GM23338 (cell line): ENCODE data around the gene NELFCD. TPM values are rescaled to one million over a fixed set of nuclear protein-coding genes. Genes with fewer than 3 reads are reported as not detected.
A peak's percentile ranks its signal among the peaks of the same experiment; 100 is the strongest.

ENCODE experiments used
- ATAC-seq: fragments of 200-7000 bp; cut with Tn5 transposase; 3 replicates; pipeline ENCODE4 v1.9.1; 2020
- DNase-seq: peaks from one replicate; pipeline ENCODE4 v3.0.0-alpha.2; 2015; ENCODE audit warnings: low spot score
- H2AFZ ChIP-seq: fragments of 200-600 bp; sonication (generic); 2 replicates; pipeline ENCODE4 v1.8.0; 2016; ENCODE audit warnings: antibody characterized with exemption, mild to moderate bottlenecking, moderate library complexity
- H3F3A ChIP-seq: fragments of 200-600 bp; sonication (generic); replicated peaks from 2 replicates; pipeline ENCODE4 v1.8.0; 2017; ENCODE audit warnings: antibody characterized with exemption, mixed run types, low read depth
- H3K27ac ChIP-seq: fragments of 200-600 bp; sonication (generic); 2 replicates; pipeline ENCODE4 v1.6.1; 2016; ENCODE audit warnings: low read depth
- H3K27me3 ChIP-seq: fragments of 200-600 bp; sonication (generic); 2 replicates; pipeline ENCODE4 v1.8.0; 2016; ENCODE audit warnings: mild to moderate bottlenecking, mixed run types, moderate library complexity; ENCODE audit not compliant: insufficient read depth
- H3K36me3 ChIP-seq: fragments of 200-600 bp; sonication (generic); 2 replicates; pipeline ENCODE4 v1.8.0; 2016; ENCODE audit warnings: mild to moderate bottlenecking; ENCODE audit not compliant: insufficient read depth
- H3K4me1 ChIP-seq: fragments of 200-600 bp; sonication (generic); 2 replicates; pipeline ENCODE4 v1.8.0; 2016; ENCODE audit warnings: mild to moderate bottlenecking, moderate library complexity; ENCODE audit not compliant: insufficient read depth
- H3K4me2 ChIP-seq: fragments of 200-600 bp; sonication (generic); 2 replicates; pipeline ENCODE4 v1.7.1; 2017; ENCODE audit warnings: mixed run types
- H3K4me3 ChIP-seq: fragments of 200-600 bp; sonication (generic); 2 replicates; pipeline ENCODE4 v1.6.1; 2016; ENCODE audit warnings: mixed run types
- H3K79me2 ChIP-seq: fragments of 200-600 bp; sonication (generic); replicated peaks from 2 replicates; pipeline ENCODE4 v1.8.0; 2017; ENCODE audit warnings: mild to moderate bottlenecking; ENCODE audit not compliant: insufficient read depth
- H3K9me2 ChIP-seq: fragments of 200-600 bp; sonication (generic); 2 replicates; pipeline ENCODE4 v1.8.0; 2017; ENCODE audit not compliant: insufficient read depth
- H4K20me1 ChIP-seq: fragments of 200-600 bp; sonication (generic); replicated peaks from 2 replicates; pipeline ENCODE4 v1.8.0; 2017; ENCODE audit warnings: mild to moderate bottlenecking; ENCODE audit not compliant: insufficient read depth
- H3K27ac Mint-ChIP-seq: 2 replicates; pipeline ENCODE4 v1.8.0; 2020; ENCODE audit warnings: inconsistent platforms, mild to moderate bottlenecking, moderate library complexity, mixed read lengths
- H3K27me3 Mint-ChIP-seq: 3 replicates; pipeline ENCODE4 v1.8.0; 2022; ENCODE audit warnings: low read depth, mild to moderate bottlenecking, moderate library complexity, mixed read lengths, inconsistent platforms; ENCODE audit not compliant: insufficient read depth, poor library complexity
- H3K36me3 Mint-ChIP-seq: 3 replicates; pipeline ENCODE4 v1.8.0; 2021; ENCODE audit warnings: low read depth, mild to moderate bottlenecking, inconsistent platforms, moderate library complexity, mixed read lengths
- H3K4me1 Mint-ChIP-seq: 3 replicates; pipeline ENCODE4 v1.8.0; 2020; ENCODE audit warnings: mild to moderate bottlenecking, inconsistent platforms, mixed read lengths
- H3K4me3 Mint-ChIP-seq: 3 replicates; pipeline ENCODE4 v1.8.0; 2021; ENCODE audit warnings: moderate library complexity, mild to moderate bottlenecking, inconsistent platforms, mixed read lengths
- H3K9me3 Mint-ChIP-seq: 3 replicates; pipeline ENCODE4 v1.8.0; 2020; ENCODE audit warnings: moderate library complexity, mild to moderate bottlenecking, inconsistent platforms, mixed read lengths
- EZH2 ChIP-seq: fragments of 200-600 bp; sonication (generic); IDR thresholded peaks from one replicate; pipeline ENCODE4 v1.8.0; 2017; ENCODE audit warnings: antibody characterized with exemption, mild to moderate bottlenecking, low read depth; ENCODE audit not compliant: unreplicated experiment
- EZH2phosphoT487 ChIP-seq: fragments of 200-600 bp; sonication (generic); IDR thresholded peaks from one replicate; pipeline ENCODE4 v1.8.1; 2018; ENCODE audit warnings: antibody characterized with exemption; ENCODE audit not compliant: unreplicated experiment
- JUNB ChIP-seq: IDR thresholded peaks from one replicate; pipeline ENCODE4 v1.6.1; 2016; ENCODE audit warnings: antibody characterized with exemption; ENCODE audit not compliant: unreplicated experiment
- NANOG ChIP-seq: IDR thresholded peaks from 2 replicates; pipeline ENCODE4 v1.6.1; 2016; ENCODE audit warnings: antibody characterized with exemption, borderline replicate concordance
- POLR2AphosphoS5 ChIP-seq: IDR thresholded peaks from 2 replicates; pipeline ENCODE4 v1.6.1; 2016; ENCODE audit warnings: antibody characterized with exemption, low read depth
- STAT1 ChIP-seq: IDR thresholded peaks from one replicate; pipeline ENCODE4 v1.6.1; 2016; ENCODE audit warnings: antibody characterized with exemption; ENCODE audit not compliant: unreplicated experiment
- ZNF114 ChIP-seq: fragments of 250-450 bp; sonication (Bioruptor Pico); IDR thresholded peaks from 2 replicates; pipeline ENCODE4 v1.5.0; 2020; ENCODE audit warnings: mild to moderate bottlenecking, moderate library complexity
- ZNF331 ChIP-seq: fragments of 250-450 bp; sonication (Bioruptor Pico); IDR thresholded peaks from 2 replicates; pipeline ENCODE4 v1.5.0; 2020; ENCODE audit warnings: low read depth, mild to moderate bottlenecking, moderate library complexity
- polyA plus RNA-seq: library from polyadenylated mRNA; unstranded; fragments of >200 nt; fragmentation: Nextera tagmentation; extraction: Ambion mirVana; gene quantifications from 2 replicates; pipeline ENCODE4 v1.2.1, GENCODE V29; 2016
- total RNA-seq: library from RNA; depleted of rRNA; stranded (reverse); fragments of >200 nt; shearing (Covaris generic); gene quantifications from 2 replicates; pipeline ENCODE4 v1.2.3, GENCODE V29; 2014
- TF ChIP-seq, protein P1 (sequence below): fragments of 250-450 bp; sonication (Bioruptor Pico); IDR thresholded peaks from 2 replicates; pipeline ENCODE4 v1.5.0; 2020; ENCODE audit warnings: mild to moderate bottlenecking, moderate library complexity
- TF ChIP-seq, protein P2 (sequence below): IDR thresholded peaks from one replicate; pipeline ENCODE4 v1.6.1; 2018; ENCODE audit warnings: antibody characterized with exemption; ENCODE audit not compliant: unreplicated experiment
- TF ChIP-seq, protein P3 (sequence below), 2 experiments: fragments of 200-600 bp in 1 of 2; sonication (generic) in 1 of 2; conservative IDR thresholded peaks; 2 replicates each; pipeline versions ENCODE4 v1.5.1 to v1.6.1; 2016 to 2017; ENCODE audit warnings: antibody characterized with exemption in 2 of 2, low read depth in 2 of 2, mild to moderate bottlenecking in 2 of 2, moderate library complexity in 1 of 2

The NELFCD gene
- total and polyA plus RNA-seq, 2 experiments from 2014 or later: 52.9 to 75.8 TPM

GRCh38 chr20:59025511-59025910 lies 44.5 kb downstream of the NELFCD start:
- ATAC-seq (peak; percentile 75), DNase-seq (no peak)
- H3K4me1 ChIP-seq: peaks cover 19% of the 10 kb centered on the region
- peaks cover 28% of the 10 kb centered on the region for H3K27me3 Mint-ChIP-seq
- H3K27me3 ChIP-seq: no peaks in the 10 kb centered on the region
- no peaks in the 10 kb centered on the region for H3K9me2 ChIP-seq
- peak overlapping the region; percentile 20; the same call in 1 of the 2 replicates for H3K4me2 ChIP-seq
- H3K4me3 Mint-ChIP-seq: no peak overlapping the region; the same call in 2 of the 3 replicates
- no peak overlapping the region for H3K4me3 ChIP-seq
- 0 out of 2 replicates have a peak, but pooled peaks cover 2% of the 10 kb centered on the region for H3F3A ChIP-seq
- peaks cover 33% of the 10 kb centered on the region for H3K36me3 ChIP-seq
- H3K36me3 Mint-ChIP-seq: peaks cover 71% of the 10 kb centered on the region
- H4K20me1 ChIP-seq: peaks cover 34% of the 10 kb centered on the region
- no peaks in the 10 kb centered on the region for H3K9me3 Mint-ChIP-seq
- H2AFZ ChIP-seq: no peak overlapping the region
- peaks cover 30% of the 10 kb centered on the region for H3K4me1 Mint-ChIP-seq
- no peak for TF ChIP-seq EZH2phosphoT487
- TF ChIP-seq JUNB: no peak
- TF ChIP-seq EZH2: no peak
- TF ChIP-seq, protein P1, sequence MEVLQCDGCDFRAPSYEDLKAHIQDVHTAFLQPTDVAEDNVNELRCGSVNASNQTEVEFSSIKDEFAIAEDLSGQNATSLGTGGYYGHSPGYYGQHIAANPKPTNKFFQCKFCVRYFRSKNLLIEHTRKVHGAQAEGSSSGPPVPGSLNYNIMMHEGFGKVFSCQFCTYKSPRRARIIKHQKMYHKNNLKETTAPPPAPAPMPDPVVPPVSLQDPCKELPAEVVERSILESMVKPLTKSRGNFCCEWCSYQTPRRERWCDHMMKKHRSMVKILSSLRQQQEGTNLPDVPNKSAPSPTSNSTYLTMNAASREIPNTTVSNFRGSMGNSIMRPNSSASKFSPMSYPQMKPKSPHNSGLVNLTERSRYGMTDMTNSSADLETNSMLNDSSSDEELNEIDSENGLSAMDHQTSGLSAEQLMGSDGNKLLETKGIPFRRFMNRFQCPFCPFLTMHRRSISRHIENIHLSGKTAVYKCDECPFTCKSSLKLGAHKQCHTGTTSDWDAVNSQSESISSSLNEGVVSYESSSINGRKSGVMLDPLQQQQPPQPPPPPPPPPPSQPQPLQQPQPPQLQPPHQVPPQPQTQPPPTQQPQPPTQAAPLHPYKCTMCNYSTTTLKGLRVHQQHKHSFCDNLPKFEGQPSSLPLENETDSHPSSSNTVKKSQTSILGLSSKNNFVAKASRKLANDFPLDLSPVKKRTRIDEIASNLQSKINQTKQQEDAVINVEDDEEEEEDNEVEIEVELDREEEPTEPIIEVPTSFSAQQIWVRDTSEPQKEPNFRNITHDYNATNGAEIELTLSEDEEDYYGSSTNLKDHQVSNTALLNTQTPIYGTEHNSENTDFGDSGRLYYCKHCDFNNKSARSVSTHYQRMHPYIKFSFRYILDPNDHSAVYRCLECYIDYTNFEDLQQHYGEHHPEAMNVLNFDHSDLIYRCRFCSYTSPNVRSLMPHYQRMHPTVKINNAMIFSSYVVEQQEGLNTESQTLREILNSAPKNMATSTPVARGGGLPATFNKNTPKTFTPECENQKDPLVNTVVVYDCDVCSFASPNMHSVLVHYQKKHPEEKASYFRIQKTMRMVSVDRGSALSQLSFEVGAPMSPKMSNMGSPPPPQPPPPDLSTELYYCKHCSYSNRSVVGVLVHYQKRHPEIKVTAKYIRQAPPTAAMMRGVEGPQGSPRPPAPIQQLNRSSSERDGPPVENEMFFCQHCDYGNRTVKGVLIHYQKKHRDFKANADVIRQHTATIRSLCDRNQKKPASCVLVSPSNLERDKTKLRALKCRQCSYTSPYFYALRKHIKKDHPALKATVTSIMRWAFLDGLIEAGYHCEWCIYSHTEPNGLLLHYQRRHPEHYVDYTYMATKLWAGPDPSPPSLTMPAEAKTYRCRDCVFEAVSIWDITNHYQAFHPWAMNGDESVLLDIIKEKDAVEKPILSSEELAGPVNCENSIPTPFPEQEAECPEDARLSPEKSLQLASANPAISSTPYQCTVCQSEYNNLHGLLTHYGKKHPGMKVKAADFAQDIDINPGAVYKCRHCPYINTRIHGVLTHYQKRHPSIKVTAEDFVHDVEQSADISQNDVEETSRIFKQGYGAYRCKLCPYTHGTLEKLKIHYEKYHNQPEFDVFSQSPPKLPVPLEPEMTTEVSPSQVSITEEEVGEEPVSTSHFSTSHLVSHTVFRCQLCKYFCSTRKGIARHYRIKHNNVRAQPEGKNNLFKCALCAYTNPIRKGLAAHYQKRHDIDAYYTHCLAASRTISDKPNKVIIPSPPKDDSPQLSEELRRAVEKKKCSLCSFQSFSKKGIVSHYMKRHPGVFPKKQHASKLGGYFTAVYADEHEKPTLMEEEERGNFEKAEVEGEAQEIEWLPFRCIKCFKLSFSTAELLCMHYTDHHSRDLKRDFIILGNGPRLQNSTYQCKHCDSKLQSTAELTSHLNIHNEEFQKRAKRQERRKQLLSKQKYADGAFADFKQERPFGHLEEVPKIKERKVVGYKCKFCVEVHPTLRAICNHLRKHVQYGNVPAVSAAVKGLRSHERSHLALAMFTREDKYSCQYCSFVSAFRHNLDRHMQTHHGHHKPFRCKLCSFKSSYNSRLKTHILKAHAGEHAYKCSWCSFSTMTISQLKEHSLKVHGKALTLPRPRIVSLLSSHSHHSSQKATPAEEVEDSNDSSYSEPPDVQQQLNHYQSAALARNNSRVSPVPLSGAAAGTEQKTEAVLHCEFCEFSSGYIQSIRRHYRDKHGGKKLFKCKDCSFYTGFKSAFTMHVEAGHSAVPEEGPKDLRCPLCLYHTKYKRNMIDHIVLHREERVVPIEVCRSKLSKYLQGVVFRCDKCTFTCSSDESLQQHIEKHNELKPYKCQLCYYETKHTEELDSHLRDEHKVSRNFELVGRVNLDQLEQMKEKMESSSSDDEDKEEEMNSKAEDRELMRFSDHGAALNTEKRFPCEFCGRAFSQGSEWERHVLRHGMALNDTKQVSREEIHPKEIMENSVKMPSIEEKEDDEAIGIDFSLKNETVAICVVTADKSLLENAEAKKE (CRISPR knock-in tag): no peak
- no peak for TF ChIP-seq ZNF331 (CRISPR knock-in tag)
- TF ChIP-seq POLR2AphosphoS5: no peak
- no peak for TF ChIP-seq NANOG
- TF ChIP-seq, protein P2, sequence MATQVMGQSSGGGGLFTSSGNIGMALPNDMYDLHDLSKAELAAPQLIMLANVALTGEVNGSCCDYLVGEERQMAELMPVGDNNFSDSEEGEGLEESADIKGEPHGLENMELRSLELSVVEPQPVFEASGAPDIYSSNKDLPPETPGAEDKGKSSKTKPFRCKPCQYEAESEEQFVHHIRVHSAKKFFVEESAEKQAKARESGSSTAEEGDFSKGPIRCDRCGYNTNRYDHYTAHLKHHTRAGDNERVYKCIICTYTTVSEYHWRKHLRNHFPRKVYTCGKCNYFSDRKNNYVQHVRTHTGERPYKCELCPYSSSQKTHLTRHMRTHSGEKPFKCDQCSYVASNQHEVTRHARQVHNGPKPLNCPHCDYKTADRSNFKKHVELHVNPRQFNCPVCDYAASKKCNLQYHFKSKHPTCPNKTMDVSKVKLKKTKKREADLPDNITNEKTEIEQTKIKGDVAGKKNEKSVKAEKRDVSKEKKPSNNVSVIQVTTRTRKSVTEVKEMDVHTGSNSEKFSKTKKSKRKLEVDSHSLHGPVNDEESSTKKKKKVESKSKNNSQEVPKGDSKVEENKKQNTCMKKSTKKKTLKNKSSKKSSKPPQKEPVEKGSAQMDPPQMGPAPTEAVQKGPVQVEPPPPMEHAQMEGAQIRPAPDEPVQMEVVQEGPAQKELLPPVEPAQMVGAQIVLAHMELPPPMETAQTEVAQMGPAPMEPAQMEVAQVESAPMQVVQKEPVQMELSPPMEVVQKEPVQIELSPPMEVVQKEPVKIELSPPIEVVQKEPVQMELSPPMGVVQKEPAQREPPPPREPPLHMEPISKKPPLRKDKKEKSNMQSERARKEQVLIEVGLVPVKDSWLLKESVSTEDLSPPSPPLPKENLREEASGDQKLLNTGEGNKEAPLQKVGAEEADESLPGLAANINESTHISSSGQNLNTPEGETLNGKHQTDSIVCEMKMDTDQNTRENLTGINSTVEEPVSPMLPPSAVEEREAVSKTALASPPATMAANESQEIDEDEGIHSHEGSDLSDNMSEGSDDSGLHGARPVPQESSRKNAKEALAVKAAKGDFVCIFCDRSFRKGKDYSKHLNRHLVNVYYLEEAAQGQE: no peak
- no peak for TF ChIP-seq ZNF114 (CRISPR knock-in tag)
- TF ChIP-seq, protein P3, sequence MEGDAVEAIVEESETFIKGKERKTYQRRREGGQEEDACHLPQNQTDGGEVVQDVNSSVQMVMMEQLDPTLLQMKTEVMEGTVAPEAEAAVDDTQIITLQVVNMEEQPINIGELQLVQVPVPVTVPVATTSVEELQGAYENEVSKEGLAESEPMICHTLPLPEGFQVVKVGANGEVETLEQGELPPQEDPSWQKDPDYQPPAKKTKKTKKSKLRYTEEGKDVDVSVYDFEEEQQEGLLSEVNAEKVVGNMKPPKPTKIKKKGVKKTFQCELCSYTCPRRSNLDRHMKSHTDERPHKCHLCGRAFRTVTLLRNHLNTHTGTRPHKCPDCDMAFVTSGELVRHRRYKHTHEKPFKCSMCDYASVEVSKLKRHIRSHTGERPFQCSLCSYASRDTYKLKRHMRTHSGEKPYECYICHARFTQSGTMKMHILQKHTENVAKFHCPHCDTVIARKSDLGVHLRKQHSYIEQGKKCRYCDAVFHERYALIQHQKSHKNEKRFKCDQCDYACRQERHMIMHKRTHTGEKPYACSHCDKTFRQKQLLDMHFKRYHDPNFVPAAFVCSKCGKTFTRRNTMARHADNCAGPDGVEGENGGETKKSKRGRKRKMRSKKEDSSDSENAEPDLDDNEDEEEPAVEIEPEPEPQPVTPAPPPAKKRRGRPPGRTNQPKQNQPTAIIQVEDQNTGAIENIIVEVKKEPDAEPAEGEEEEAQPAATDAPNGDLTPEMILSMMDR (conservative IDR thresholded peaks at IDR 0.05; ENCODE audit: low read depth in 2 of 2): no peak
- TF ChIP-seq STAT1: no peak
- peaks cover 37% of the 10 kb centered on the region for H3K79me2 ChIP-seq
- no peak overlapping the region for H3K27ac Mint-ChIP-seq
- H3K27ac ChIP-seq: no peak overlapping the region
